ENCODE data around the gene NTSR1.

NTSR1 gene

GRCh38 chr20:62724692-62725595 lies 16.3 kb downstream of the NTSR1 start:
- Histone ChIP-seq H3K9me2 (replicated peaks; ENCODE audit: control insufficient read depth, low read length) (no peaks in the 10 kb centered on the region), H3K27me3 (ENCODE audit: control insufficient read depth, low read length) (peaks cover 26% of the 10 kb centered on the region; the same call in 1 of the 2 replicates), H3K27ac (ENCODE audit: low read depth, low read length) (no peak overlapping the region), H4K20me1 (ENCODE audit: control insufficient read depth, insufficient read depth, low read depth, low read length) (no peaks in the 10 kb centered on the region), H3F3A (ENCODE audit: control insufficient read depth, insufficient read depth) (no peaks in the 10 kb centered on the region), H3K4me1 (ENCODE audit: control insufficient read depth, low read length) (no peaks in the 10 kb centered on the region), H3K36me3 (ENCODE audit: control insufficient read depth, low read length) (no peaks in the 10 kb centered on the region), H3K4me2 (ENCODE audit: low read length) (no peak overlapping the region), H3K9me3 (ENCODE audit: control insufficient read depth, insufficient read depth, low read length) (no peaks in the 10 kb centered on the region), H3K4me3 (ENCODE audit: low read length) (no peak overlapping the region), H3K79me2 (ENCODE audit: control insufficient read depth, low read length) (no peaks in the 10 kb centered on the region)
- TF ChIP-seq CTCF (IDR thresholded peaks at IDR 0.05; ENCODE audit: low read depth, low read length, poor library complexity, severe bottlenecking) (no peak), EZH2phosphoT487 (IDR thresholded peaks at IDR 0.05; ENCODE audit: borderline replicate concordance, low read length) (no peak)

GRCh38 chr20:62725596-62726268 lies 17.1 kb downstream of the NTSR1 start:
- Histone ChIP-seq H3K9me2 (replicated peaks; ENCODE audit: control insufficient read depth, low read length) (no peaks in the 10 kb centered on the region), H3K4me1 (ENCODE audit: control insufficient read depth, low read length) (no peaks in the 10 kb centered on the region), H3K36me3 (ENCODE audit: control insufficient read depth, low read length) (no peaks in the 10 kb centered on the region), H3K27me3 (ENCODE audit: control insufficient read depth, low read length) (peaks cover 26% of the 10 kb centered on the region; the same call in 1 of the 2 replicates), H3K9me3 (ENCODE audit: control insufficient read depth, insufficient read depth, low read length) (no peaks in the 10 kb centered on the region), H4K20me1 (ENCODE audit: control insufficient read depth, insufficient read depth, low read depth, low read length) (no peaks in the 10 kb centered on the region), H3K27ac (ENCODE audit: low read depth, low read length) (no peak overlapping the region), H3K4me2 (ENCODE audit: low read length) (no peak overlapping the region), H3K4me3 (ENCODE audit: low read length) (no peak overlapping the region), H3K79me2 (ENCODE audit: control insufficient read depth, low read length) (no peaks in the 10 kb centered on the region), H3F3A (ENCODE audit: control insufficient read depth, insufficient read depth) (no peaks in the 10 kb centered on the region)
- TF ChIP-seq CTCF (IDR thresholded peaks at IDR 0.05; ENCODE audit: low read depth, low read length, poor library complexity, severe bottlenecking): no peak
- no peak for TF ChIP-seq EZH2phosphoT487 (IDR thresholded peaks at IDR 0.05; ENCODE audit: borderline replicate concordance, low read length)

GRCh38 chr20:62726276-62726675 lies 17.6 kb downstream of the NTSR1 start:
- Histone ChIP-seq H3K36me3 (ENCODE audit: control insufficient read depth, low read length) (no peaks in the 10 kb centered on the region), H3K79me2 (ENCODE audit: control insufficient read depth, low read length) (no peaks in the 10 kb centered on the region), H3K4me2 (ENCODE audit: low read length) (no peak overlapping the region), H3F3A (ENCODE audit: control insufficient read depth, insufficient read depth) (no peaks in the 10 kb centered on the region), H3K27me3 (ENCODE audit: control insufficient read depth, low read length) (peaks cover 25% of the 10 kb centered on the region; the same call in 1 of the 2 replicates), H3K9me3 (ENCODE audit: control insufficient read depth, insufficient read depth, low read length) (no peaks in the 10 kb centered on the region), H4K20me1 (ENCODE audit: control insufficient read depth, insufficient read depth, low read depth, low read length) (no peaks in the 10 kb centered on the region), H3K4me3 (ENCODE audit: low read length) (no peak overlapping the region), H3K4me1 (ENCODE audit: control insufficient read depth, low read length) (no peaks in the 10 kb centered on the region), H3K27ac (ENCODE audit: low read depth, low read length) (no peak overlapping the region), H3K9me2 (replicated peaks; ENCODE audit: control insufficient read depth, low read length) (no peaks in the 10 kb centered on the region)
- TF ChIP-seq CTCF (IDR thresholded peaks at IDR 0.05; ENCODE audit: low read depth, low read length, poor library complexity, severe bottlenecking) (no peak), EZH2phosphoT487 (IDR thresholded peaks at IDR 0.05; ENCODE audit: borderline replicate concordance, low read length) (no peak)

Data from DOHH2 (cell line).